Measurements from ENCODE around the gene CDON.

CDON gene

GRCh38 chr11:125944350-125945010 is 118.2 kb downstream of the CDON start:
- no peak for DNase-seq (ENCODE audit: low read depth, low spot score)

DNA sequence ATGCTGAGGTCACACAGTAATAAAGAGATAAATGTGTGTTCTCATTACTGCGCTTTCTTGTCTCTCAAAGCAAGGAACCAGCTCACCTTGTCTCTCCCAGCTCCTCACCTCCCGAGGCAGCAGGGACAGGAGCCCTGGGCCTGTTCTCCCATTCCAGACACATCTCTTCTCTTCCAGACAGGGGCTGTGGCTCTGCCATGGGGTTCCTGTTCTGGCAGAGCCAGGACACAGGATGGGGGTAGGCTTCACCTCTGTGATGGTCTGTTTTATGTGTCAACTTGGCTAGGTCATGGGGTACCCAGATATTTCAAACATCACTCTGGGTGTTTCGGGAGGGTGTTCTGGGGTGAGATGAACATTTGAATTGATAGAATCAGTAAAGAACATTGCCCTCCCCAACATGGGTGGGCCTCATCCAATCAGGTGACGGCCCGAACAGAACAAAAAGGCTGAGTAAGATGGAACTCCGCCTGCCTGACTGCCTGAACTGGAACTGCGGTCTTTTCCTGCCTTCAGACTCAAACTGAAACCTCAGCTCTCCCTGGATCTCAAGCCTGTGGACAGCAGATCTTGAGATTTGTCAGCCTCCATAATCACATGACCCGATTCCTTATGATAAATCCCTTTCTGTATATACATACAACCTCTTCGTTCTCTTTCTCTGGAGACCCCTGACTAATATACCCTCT is 118.9 kb downstream of the CDON start:
- DNase-seq (ENCODE audit: low read depth, low spot score) = no peak

DNA sequence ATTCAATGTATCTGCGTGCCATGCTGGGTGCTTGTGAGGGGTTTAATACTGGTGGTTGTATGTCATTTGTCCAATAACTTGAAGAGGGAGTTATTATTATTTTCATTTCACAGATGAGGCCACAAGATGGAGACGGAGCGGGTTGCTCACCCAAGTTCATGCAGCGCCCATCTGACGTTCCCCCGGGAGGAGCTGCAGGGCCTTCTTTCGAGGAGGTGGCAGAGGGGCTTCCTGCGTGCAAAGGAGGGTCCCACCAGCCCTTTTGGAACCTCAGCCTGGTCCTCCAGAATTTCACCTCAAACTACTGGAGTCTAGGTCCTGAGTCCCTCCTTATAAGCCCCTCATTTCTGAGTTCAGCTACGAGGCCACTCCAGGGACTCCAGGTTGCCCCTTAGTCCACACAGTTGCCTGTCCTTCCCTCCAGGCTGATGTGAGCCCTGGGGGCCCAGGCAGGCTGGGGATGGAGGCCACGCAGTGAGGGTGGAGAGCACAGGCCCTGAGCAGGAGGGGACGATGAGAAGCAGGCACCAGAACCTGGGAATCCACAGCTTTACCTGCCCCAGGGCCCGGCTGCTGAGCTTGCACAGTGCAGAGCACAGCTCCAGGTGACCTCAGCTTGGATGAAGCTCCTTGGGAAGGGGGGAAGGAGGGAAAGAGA is 119.8 kb downstream of the CDON start:
- no peak for DNase-seq (ENCODE audit: low read depth, low spot score)

GRCh38 chr11:125941619-125942611 is 120.8 kb downstream of the CDON start:
- peak; percentile 9 for DNase-seq (ENCODE audit: low read depth, low spot score)

DNA sequence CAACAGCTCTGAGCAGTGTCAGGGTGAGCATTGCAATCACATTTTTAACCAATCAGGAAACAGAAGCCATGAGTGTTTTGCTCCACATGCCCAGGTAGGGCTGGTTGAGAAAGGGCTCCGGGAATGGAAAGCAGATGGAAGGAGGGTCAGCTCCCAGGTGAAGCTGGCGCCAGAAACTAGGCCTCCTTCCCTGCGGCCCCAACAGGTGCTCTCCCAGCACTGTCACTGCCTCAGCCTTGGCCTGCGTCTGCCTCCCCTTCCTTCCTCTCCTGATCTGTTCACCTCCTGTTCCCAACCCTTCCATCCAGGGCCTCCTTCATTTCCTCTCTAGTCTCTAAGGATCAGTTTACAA is 121.4 kb downstream of the CDON start:
- DNase-seq (ENCODE audit: low read depth, low spot score) = no peak

GRCh38 chr11:125940145-125940544 is 122.5 kb downstream of the CDON start:
- no peak for DNase-seq (ENCODE audit: low read depth, low spot score)

DNA sequence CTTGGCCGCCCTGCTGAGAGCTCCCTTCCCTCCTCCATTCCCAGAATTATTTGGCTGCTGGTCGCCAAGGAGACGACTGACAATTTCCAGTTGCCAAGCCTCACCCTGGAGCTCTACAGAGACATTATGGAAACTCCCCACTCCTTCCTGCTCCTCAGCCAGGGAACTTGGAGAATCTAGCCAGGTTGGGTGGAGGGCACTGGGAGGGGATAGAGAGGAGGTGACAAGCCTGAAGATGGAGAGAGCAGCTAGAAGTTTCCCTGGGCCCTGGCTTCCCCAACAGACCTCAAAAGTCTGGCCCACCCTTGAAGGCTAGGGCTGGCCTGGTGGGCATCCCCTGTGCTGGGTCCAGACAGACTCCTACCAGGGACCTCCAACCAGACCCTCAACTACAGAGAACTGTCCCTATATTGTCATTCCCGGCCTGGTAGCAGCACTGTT is 123.6 kb downstream of the CDON start:
- no peak for DNase-seq (ENCODE audit: low read depth, low spot score)

GRCh38 chr11:125938418-125938817 is 124.2 kb downstream of the CDON start:
- DNase-seq (ENCODE audit: low read depth, low spot score) = no peak

GRCh38 chr11:125935618-125936199 is 127.0 kb downstream of the CDON start:
- DNase-seq (ENCODE audit: low read depth, low spot score) = no peak

GRCh38 chr11:125935056-125935455 is 127.6 kb downstream of the CDON start:
- no peak for DNase-seq (ENCODE audit: low read depth, low spot score)

GRCh38 chr11:125934473-125934872 is 128.2 kb downstream of the CDON start:
- DNase-seq (ENCODE audit: low read depth, low spot score) = no peak

GRCh38 chr11:125933030-125933813 is 129.4 kb downstream of the CDON start:
- DNase-seq (ENCODE audit: low read depth, low spot score) = no peak

GRCh38 chr11:125932301-125932700 is 130.4 kb downstream of the CDON start:
- DNase-seq (ENCODE audit: low read depth, low spot score) = no peak

DNA sequence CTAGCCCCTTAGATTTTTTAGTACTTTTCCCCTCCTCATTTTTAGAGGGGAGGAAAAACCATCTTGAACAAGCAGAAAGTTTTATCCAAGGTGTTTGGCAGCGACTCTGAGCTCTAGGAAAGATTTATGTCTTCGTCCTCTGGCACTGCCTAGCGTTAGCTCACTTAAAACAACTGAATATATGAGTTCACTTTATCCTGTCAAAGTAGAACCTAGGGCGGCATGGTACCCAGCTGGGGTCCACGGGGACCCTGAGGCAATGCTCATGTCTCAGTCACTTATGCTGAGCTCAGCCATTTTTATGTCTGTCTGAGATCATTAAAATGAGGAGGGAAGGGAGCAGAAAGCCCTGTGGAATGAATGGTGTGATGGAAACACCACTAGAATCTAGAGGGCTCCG is 131.0 kb downstream of the CDON start:
- no peak for DNase-seq (ENCODE audit: low read depth, low spot score)

DNA sequence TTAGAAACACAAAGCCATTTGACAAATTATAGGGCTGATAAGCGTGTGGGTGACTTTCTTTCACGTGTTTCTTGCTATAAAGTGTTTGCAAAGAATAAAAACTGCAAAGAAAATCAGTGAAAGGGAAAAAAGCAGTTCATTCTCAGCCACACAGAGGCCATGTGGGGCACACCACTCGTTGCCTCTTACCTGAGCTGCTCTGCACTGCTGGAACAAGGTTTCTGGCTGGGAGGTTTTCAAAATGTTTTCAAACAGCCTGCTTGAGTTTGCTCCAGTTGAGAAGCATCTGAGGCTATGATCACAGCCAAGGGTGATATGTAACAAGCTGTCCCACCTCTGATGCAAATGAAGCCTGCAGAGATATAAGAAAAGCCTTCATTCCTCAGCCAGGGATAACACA is 131.6 kb downstream of the CDON start:
- no peak for DNase-seq (ENCODE audit: low read depth, low spot score)

DNA sequence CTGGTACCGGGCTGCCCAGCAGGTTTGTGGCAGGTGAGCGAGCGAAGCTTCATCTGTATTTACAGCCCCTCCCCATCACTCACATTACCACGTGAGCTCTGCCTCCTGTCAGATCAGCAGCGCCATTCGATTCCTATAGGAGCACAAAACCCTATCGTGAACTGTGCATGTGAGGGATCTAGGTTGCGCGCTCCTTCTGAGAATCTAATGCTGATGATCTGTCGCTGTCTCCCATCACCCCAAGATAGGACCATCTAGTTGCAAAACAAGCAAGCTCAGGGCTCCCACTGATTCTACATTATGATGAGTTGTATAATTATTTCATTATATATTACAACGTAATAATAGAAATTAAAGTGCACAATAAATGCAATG is 132.6 kb downstream of the CDON start:
- DNase-seq (ENCODE audit: low read depth, low spot score) = no peak

DNA sequence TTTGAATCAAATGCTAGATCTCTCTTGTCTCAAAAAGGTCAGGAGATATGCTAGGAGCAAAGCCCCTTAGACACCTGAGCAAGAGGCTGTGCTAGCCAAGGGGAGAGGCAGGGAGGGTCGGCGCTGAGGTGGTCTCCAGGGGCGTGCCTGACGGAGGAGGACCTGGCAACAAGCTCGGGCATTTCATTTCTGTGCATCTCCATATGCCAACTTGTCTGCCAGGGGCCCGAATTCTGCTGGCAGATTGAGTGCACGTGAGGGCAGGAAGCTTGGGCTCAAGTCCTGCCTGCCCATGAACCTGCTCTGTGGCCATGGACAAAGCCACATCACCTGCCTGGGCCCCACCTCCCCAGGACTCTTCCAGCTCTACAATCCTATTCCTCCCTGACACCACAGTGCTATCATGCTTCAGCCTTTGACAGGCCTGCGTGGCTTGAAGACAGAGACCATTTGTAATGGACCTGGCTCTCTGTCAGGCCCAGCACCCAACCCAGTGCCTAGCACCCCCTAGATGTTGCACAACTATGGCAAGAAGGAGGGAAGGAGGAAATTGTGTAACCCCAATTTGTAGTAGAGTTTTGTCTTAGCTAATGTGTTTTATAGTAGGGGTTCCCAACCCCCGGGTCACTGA is 133.1 kb downstream of the CDON start:
- no peak for DNase-seq (ENCODE audit: low read depth, low spot score)

DNA sequence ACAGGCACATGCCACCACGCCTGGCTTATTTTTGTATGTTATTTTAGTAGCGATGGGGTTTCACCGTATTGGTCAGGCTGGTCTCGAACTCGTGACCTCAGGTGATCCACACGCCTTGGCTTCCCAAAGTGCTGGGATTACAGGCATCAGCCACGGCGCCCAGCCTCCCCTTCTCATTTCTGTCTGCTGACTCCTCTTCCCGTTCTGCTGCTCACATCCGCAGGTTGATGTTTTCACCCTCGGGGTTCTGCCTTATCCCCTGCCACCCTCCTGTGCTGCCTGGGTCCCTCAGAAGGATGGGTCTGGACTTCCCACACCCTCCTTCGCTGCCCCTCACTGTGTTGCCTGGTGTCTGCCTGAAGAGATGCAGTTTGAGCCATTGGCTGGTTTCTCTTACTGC is 136.0 kb downstream of the CDON start:
- no peak for DNase-seq (ENCODE audit: low read depth, low spot score)

GRCh38 chr11:125925804-125926203 is 136.9 kb downstream of the CDON start:
- no peak for DNase-seq (ENCODE audit: low read depth, low spot score)

GRCh38 chr11:125925247-125925740 is 137.4 kb downstream of the CDON start:
- DNase-seq (ENCODE audit: low read depth, low spot score) = no peak
